Natural killer cell (primary cell): Measurements from ENCODE around the gene CBFA2T3. TPM values are rescaled to one million over a fixed set of nuclear protein-coding genes. Genes with fewer than 3 reads are reported as not detected.
"Not testable (repeated sequence)": the region's sequence is repeated elsewhere in the genome, so short reads cannot be mapped to it uniquely, and the experiment has no call there.

Source experiments
- ATAC-seq, 3 donors: fragments of 150-1000 bp in 2 of 3; fragments of 200-7000 bp in 1 of 3; cut with Tn5 transposase; 1 replicate in 1 of 3; 2 replicates in 2 of 3; pipeline ENCODE4 v1.10.0; 2021; ENCODE audit warnings: mild to moderate bottlenecking in 2 of 3, moderate library complexity in 2 of 3
- DNase-seq, 2 donors: peaks; one replicate each; pipeline versions ENCODE4 v3.0.0 to v3.0.0-alpha.2; 2013 to 2021; ENCODE audit warnings: mixed read lengths in 1 of 2
- H3K27ac ChIP-seq: one replicate; pipeline ENCODE4 v1.5.1; 2013; ENCODE audit warnings: mild to moderate bottlenecking, low read length
- H3K27me3 ChIP-seq: one replicate; pipeline ENCODE4 v1.6.1; 2013; ENCODE audit warnings: low read length; ENCODE audit not compliant: control insufficient read depth, insufficient read depth
- H3K36me3 ChIP-seq: one replicate; pipeline ENCODE4 v1.6.1; 2013; ENCODE audit warnings: low read length; ENCODE audit not compliant: control insufficient read depth, insufficient read depth
- H3K4me1 ChIP-seq: one replicate; pipeline ENCODE4 v1.6.1; 2013; ENCODE audit warnings: low read length; ENCODE audit not compliant: control insufficient read depth, insufficient read depth
- H3K4me3 ChIP-seq: one replicate; pipeline ENCODE4 v1.5.1; 2013; ENCODE audit warnings: low read length
- H3K9me3 ChIP-seq: one replicate; pipeline ENCODE4 v1.6.1; 2013; ENCODE audit warnings: low read length; ENCODE audit not compliant: control insufficient read depth, insufficient read depth
- H3K27ac Mint-ChIP-seq, 2 donors: one replicate each; pipeline ENCODE4 v1.8.0; 2022; ENCODE audit warnings: mild to moderate bottlenecking in 2 of 2, mixed read lengths in 2 of 2, moderate library complexity in 1 of 2
- H3K27me3 Mint-ChIP-seq, 2 donors: one replicate each; pipeline ENCODE4 v1.8.0; 2022; ENCODE audit warnings: low read depth in 2 of 2, mixed read lengths in 2 of 2
- H3K36me3 Mint-ChIP-seq: one replicate; pipeline ENCODE4 v1.8.0; 2022; ENCODE audit warnings: mixed read lengths
- H3K4me1 Mint-ChIP-seq, 2 donors: one replicate each; pipeline ENCODE4 v1.8.0; 2022; ENCODE audit warnings: mixed read lengths in 2 of 2
- H3K4me3 Mint-ChIP-seq: one replicate; pipeline ENCODE4 v1.8.0; 2022; ENCODE audit warnings: mild to moderate bottlenecking, moderate library complexity, mixed read lengths
- H3K9me3 Mint-ChIP-seq, 2 donors: one replicate each; pipeline ENCODE4 v1.8.0; 2022; ENCODE audit warnings: mixed read lengths in 2 of 2
- CTCF ChIP-seq: fragments of 200-600 bp; IDR thresholded peaks from one replicate; pipeline ENCODE4 v1.8.0; 2022; ENCODE audit warnings: antibody characterized with exemption
- WGBS: methylation state at CpG from one replicate; pipeline ENCODE4 v1.1.7; 2013; ENCODE audit warnings: missing lambda C conversion rate; ENCODE audit not compliant: insufficient coverage; 5-methylcytosine and 5-hydroxymethylcytosine counted together
- intact Hi-C: fragments of 100-400 bp; cut with micrococcal nuclease; formaldehyde crosslinking; loops from one replicate; pipeline ENCODE4 v1.14.2; 2022
- total RNA-seq, 4 donors: library from RNA; stranded (reverse); fragments of 120-200 nt in 1 of 4; gene quantifications; one replicate each; pipeline versions ENCODE4 v1.2.3 to v1.2.4, GENCODE V29; 2013 to 2022

Gene CBFA2T3
- total RNA-seq, 3 donors from 2014 or later (not counting 1 experiment from before 2014, with no cell fraction given), result 2.5 to 7.8 (median 4.2) TPM

GRCh38 chr16:89010210-89010925 lies 33.4 kb upstream of the CBFA2T3 start:
- Mint-ChIP-seq H3K4me3 (no peak overlapping the region), H3K36me3 (no peaks in the 10 kb centered on the region), H3K9me3 (peaks cover 0 to 4% of the 10 kb centered on the region in 2 donors), H3K4me1 (no peaks in the 10 kb centered on the region), H3K27me3 (peaks cover 7 to 12% of the 10 kb centered on the region in 2 donors), H3K27ac (no peak overlapping the region)
- no peak for ATAC-seq
- DNase-seq, result no peak
- Histone ChIP-seq H3K36me3 (no peaks in the 10 kb centered on the region), H3K4me3 (no peak overlapping the region), H3K4me1 (no peaks in the 10 kb centered on the region), H3K27me3 (peaks cover 4% of the 10 kb centered on the region), H3K27ac (no peak overlapping the region), H3K9me3 (no peaks in the 10 kb centered on the region)
- 84% methylated on average over 14 of the region's 14 CpGs for WGBS
- intact Hi-C loops, result no loop called here
- no peak for TF ChIP-seq CTCF

- Mint-ChIP-seq H3K36me3 (no peaks in the 10 kb centered on the region), H3K4me1 (no peaks in the 10 kb centered on the region), H3K27me3 (peaks cover 13 to 18% of the 10 kb centered on the region in 2 donors), H3K27ac (no peak overlapping the region), H3K9me3 (peaks cover 0 to 4% of the 10 kb centered on the region in 2 donors), H3K4me3 (no peak overlapping the region)
- Histone ChIP-seq H3K36me3 (no peaks in the 10 kb centered on the region), H3K4me3 (no peak overlapping the region), H3K27me3 (peaks cover 4% of the 10 kb centered on the region), H3K4me1 (peaks cover under 1% of the 10 kb centered on the region), H3K27ac (no peak overlapping the region), H3K9me3 (no peaks in the 10 kb centered on the region)
- TF ChIP-seq CTCF, result no peak
- DNase-seq (peak in 1 of 2 donors; percentile 72), ATAC-seq (peak in 2 of 3 donors; percentile 27 to 42)
- intact Hi-C loops, result no loop called here
- 46% methylated on average over 15 of the region's 17 CpGs for WGBS
Observed at GRCh38 chr16:89009343-89010209, 32.6 kb upstream of the CBFA2T3 start.

- H3K4me3 ChIP-seq, H3K4me1 Mint-ChIP-seq, H3K27ac Mint-ChIP-seq, H3K4me1 ChIP-seq, DNase-seq, H3K27ac ChIP-seq, H3K9me3 ChIP-seq, H3K4me3 Mint-ChIP-seq, H3K27me3 ChIP-seq, H3K36me3 ChIP-seq, H3K36me3 Mint-ChIP-seq, intact Hi-C loops, ATAC-seq, H3K9me3 Mint-ChIP-seq: not testable (repeated sequence)
- WGBS, result 73% methylated on average over 4 of the region's 4 CpGs
- H3K27me3 Mint-ChIP-seq, result peaks cover 20 to 22% of the 10 kb centered on the region in 2 donors
Observed at GRCh38 chr16:89008796-89009195, 31.8 kb upstream of the CBFA2T3 start.
